Endothelial cell of umbilical vein (primary cell): ENCODE results near the gene PLEKHG4B.

ENCODE experiments used
- EZH2 ChIP-seq: IDR thresholded peaks from 2 replicates; pipeline ENCODE4 v1.6.1; 2012; ENCODE audit warnings: borderline replicate concordance, low read depth, mild to moderate bottlenecking, moderate library complexity, low read length, inconsistent platforms; ENCODE audit not compliant: severe bottlenecking
- FOS ChIP-seq: IDR thresholded peaks from 2 replicates; pipeline ENCODE4 v1.6.1; 2011; ENCODE audit warnings: mild to moderate bottlenecking, low read length, moderate library complexity, borderline replicate concordance; ENCODE audit not compliant: insufficient read depth
- POLR2AphosphoS5 ChIP-seq: IDR thresholded peaks from 2 replicates; pipeline ENCODE4 v1.6.1; 2012; ENCODE audit warnings: low read depth, mild to moderate bottlenecking, control low read depth, low read length, moderate library complexity; ENCODE audit not compliant: insufficient read depth
- TF ChIP-seq, protein P1 (sequence below), 2 donors: IDR thresholded peaks; 1 replicate in 1 of 2; 2 replicates in 1 of 2; pipeline ENCODE4 v1.5.1; 2011; ENCODE audit warnings: low read length in 2 of 2, mild to moderate bottlenecking in 2 of 2, moderate library complexity in 2 of 2, control low read depth in 1 of 2, inconsistent platforms in 1 of 2, low read depth in 1 of 2; ENCODE audit not compliant: insufficient read depth in 1 of 2; ENCODE audit errors: extremely low read depth in 1 of 2

DNA sequence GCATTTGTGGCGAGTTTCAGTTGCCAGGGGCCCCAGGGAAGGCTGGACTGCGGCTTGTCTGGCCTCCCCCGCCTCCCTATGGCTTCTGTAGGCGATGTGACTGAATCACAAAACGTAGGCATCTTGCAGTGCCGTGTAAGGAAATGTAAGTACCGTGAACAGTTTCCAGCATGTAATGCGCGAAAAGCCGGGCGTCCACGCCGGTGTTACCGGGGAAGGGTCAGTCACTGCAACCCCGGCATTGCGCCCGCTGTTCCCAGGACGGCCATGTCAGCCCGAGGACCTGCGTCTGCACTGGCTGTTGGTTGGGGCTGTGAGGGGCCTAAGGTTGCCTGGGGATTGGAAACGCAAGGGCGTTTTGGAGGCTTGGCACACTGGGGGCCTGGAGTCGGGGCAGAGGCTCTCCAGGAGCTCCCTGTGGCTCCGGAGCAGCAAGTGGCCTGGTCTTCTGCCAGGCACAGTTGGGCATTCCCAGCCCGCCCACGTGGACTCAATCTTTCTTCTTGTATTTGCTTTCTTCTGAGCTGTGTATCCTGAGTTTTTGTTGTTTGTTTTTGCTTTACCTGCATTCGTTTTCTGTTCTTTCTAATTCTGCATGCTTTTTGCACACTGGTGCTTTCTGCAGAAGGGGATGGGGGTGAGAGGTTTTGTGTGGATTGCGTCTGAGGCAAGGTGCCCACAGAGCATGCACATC lies 36.9 kb upstream of the PLEKHG4B start:
- TF ChIP-seq EZH2 (no peak), POLR2AphosphoS5 (no peak), FOS (no peak)
- TF ChIP-seq, protein P1, sequence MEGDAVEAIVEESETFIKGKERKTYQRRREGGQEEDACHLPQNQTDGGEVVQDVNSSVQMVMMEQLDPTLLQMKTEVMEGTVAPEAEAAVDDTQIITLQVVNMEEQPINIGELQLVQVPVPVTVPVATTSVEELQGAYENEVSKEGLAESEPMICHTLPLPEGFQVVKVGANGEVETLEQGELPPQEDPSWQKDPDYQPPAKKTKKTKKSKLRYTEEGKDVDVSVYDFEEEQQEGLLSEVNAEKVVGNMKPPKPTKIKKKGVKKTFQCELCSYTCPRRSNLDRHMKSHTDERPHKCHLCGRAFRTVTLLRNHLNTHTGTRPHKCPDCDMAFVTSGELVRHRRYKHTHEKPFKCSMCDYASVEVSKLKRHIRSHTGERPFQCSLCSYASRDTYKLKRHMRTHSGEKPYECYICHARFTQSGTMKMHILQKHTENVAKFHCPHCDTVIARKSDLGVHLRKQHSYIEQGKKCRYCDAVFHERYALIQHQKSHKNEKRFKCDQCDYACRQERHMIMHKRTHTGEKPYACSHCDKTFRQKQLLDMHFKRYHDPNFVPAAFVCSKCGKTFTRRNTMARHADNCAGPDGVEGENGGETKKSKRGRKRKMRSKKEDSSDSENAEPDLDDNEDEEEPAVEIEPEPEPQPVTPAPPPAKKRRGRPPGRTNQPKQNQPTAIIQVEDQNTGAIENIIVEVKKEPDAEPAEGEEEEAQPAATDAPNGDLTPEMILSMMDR (IDR thresholded peaks at IDR 0.05; ENCODE audit: extremely low read depth in 1 of 2, insufficient read depth in 1 of 2, low read depth in 1 of 2, low read length in 2 of 2), result no peak
